GM19023 (cell line): ENCODE results near the gene MKS1.

Experiments used
- ATAC-seq: cut with Tn5 transposase; IDR thresholded peaks from one replicate; pipeline ENCODE4 v1.9.1; 2021; ENCODE audit warnings: mild to moderate bottlenecking, moderate library complexity; ENCODE audit not compliant: unreplicated experiment

The MKS1 gene

GRCh38 chr17:58219007-58219788 lies at the start of gene MKS1:
TSS of gene MKS1 (minus strand) at chr17:58219255. CDS start at chr17:58219230, 25 bp downstream.
- ATAC-seq: peak; percentile 96

DNA sequence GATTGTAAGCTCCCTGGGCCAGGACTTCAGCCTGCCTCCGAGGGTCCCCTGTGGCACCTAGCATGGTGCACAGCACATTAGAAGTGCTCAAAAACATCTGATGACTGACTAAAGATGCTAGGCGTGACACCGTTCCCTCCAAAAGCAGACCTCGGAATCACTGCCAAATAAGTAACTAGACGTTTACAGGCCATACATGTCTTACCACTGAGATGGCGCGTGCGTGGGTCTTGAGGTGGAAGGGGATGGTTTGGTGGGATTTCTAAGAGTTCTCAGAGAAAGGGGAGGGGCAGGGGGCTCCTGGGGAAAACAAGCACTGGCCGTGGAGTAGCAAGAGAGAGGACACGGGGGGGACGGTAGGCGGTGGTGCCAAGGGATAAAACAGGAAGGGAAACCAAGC lies 49.3 kb upstream of the MKS1 start:
- ATAC-seq: no peak

DNA sequence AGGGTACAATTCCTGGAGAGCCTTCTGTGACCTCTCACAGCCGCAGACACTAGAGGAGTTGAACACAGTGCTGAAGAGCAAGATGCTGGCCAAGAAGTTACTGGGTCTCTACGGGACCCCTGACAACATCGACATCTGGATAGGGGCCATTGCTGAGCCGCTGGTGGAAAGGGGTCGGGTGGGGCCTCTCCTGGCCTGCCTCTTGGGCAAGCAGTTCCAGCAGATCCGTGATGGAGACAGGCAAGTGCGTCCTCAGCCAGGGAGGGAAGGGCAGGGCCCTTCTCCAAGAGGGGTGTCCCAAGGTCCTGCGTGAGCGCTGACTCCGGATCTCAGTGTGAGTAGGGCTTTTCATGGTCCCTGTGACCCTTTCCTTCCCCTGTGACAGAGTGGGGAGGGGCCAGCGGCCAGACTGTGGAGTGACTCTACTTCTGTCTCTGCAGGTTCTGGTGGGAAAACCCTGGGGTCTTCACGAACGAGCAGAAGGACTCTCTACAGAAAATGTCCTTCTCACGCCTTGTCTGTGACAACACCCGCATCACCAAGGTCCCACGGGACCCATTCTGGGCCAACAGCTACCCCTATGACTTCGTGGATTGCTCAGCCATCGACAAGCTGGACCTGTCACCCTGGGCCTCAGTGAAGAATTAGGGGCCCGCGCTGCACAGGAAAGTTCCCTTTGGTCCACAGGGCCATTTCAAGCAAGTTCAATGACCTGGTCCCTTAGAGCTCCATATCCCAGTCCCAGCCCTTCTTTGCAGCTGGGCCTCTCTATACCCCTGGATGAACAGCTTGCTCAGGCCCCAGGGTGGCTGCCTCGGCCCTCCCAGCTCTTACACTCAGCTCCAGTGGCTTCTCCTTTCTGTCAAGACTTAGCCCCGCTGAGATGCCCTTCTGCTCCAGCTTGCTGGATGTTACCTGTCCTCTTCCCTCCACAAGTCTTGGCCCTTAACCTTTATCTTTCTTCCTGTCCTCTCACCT lies 48.6 kb upstream of the MKS1 start:
- no peak for ATAC-seq

GRCh38 chr17:58265902-58266875 lies 47.1 kb upstream of the MKS1 start:
- ATAC-seq: no peak

DNA sequence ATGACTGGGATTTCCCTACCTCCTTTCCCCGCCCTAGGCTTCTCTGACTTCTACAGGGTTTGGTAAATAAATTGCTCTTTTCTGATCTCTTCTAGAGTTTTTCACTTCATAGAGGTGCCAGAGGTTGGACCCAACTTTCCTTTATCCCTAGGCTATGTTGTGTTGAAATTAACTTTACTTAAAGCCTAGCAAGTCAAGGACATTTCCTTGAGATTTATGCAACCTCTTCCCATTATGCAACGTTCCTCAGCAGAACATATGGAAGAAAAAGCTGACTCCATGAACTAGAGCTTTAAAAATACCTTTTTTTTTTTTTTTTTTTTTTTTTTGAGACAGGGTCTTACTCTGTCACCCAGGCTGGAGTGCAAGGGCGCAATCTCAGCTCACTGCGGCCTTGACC lies 46.2 kb upstream of the MKS1 start:
- no peak for ATAC-seq

DNA sequence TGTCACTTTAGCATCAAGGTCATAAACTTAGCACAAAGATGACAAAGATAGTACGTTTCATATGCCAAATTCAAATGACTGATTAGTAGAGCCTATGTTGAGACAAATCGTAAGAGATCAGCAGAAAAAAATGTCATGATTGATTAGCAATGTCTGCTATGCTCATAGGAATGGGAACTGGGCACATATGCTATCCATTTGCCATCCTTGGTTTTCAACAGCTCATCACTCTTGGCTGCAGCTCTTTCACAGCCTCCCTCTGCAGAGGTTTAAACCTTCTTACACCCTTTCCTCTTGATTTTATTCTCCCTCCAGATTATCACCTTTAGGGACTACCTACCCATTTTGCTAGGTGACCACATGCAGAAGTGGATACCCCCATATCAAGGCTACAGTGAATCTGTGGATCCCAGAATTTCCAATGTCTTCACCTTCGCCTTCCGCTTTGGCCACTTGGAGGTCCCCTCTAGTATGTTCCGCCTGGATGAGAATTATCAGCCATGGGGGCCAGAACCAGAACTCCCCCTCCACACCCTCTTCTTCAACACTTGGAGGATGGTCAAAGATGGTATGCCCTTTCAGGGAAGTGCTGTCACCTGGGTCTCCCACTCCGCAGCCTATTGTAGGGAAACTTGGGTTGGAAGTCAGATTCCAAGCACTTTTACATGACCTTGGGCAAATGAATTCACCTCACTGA lies 45.5 kb upstream of the MKS1 start:
- no peak for ATAC-seq

DNA sequence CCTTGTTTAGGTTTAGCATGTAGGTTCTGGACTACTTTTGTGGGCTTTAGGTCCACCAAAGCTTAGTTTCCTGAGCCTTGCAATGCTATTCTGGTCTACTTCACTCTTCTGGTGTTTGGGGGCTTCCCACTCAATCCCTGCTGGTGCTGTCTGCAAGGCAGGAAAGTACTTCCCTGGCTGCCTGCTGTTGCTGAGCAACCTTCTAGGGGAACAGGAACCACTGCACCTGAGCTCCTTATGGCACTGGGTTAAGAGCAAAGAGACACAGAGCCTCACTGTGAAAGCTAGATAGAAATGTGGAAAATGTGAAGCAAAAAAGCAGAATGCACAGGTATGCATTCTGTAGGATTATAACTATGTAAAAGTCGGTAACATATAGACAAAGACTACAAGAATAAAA lies 44.7 kb upstream of the MKS1 start:
- no peak for ATAC-seq

DNA sequence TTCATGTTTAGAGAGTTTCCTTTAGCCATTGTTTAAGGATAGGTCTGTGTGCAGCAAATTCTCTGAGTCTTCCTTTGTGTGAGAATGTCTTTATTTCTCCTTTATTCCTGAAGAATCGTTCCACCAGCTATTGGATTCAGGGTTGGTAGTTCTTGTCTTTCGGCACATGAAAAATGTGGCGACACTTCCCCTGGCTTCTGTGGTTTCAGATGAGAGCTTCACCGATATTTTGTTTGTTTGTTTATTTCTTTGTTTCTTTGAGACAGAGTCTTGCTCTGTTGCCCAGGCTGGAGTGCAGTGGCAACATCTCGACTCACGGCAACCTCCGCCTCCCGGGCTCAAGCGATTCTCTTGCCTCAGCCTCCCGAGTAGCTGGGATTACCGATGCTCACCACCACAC lies 43.1 kb upstream of the MKS1 start:
- ATAC-seq: no peak

GRCh38 chr17:58254803-58255202 lies 35.7 kb upstream of the MKS1 start:
- ATAC-seq: no peak

- no peak for ATAC-seq
Measured at GRCh38 chr17:58253082-58253481, 34.0 kb upstream of the MKS1 start.

- ATAC-seq: no peak
Measured at GRCh38 chr17:58252141-58252540, 33.1 kb upstream of the MKS1 start.

DNA sequence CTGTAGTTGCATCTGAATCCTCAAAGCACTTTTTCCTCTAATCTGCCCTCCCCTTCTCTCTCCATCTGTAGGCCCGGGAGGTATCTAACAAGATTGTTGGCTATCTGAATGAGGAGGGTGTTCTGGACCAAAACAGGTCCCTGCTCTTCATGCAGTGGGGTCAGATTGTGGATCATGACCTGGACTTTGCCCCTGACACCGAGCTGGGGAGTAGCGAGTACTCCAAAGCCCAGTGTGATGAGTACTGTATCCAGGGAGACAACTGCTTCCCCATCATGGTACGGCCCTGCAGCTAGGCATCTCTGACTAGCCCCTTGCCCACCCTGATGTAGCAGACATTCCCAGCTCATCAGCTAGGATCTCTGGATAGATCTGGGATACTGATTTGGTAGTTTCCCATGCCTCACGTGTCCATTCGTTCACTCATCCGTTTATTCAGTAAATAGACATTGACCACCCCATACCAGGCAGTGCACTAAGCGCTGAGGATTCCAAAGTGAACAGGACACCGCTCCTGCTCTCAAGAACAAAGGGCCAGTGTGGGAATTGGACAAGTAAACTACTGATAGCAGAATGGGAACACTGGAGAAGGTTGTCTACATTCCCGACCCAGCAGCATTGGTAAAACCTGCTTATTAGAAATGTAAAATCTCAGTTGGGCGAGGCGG lies 31.4 kb upstream of the MKS1 start:
- no peak for ATAC-seq

DNA sequence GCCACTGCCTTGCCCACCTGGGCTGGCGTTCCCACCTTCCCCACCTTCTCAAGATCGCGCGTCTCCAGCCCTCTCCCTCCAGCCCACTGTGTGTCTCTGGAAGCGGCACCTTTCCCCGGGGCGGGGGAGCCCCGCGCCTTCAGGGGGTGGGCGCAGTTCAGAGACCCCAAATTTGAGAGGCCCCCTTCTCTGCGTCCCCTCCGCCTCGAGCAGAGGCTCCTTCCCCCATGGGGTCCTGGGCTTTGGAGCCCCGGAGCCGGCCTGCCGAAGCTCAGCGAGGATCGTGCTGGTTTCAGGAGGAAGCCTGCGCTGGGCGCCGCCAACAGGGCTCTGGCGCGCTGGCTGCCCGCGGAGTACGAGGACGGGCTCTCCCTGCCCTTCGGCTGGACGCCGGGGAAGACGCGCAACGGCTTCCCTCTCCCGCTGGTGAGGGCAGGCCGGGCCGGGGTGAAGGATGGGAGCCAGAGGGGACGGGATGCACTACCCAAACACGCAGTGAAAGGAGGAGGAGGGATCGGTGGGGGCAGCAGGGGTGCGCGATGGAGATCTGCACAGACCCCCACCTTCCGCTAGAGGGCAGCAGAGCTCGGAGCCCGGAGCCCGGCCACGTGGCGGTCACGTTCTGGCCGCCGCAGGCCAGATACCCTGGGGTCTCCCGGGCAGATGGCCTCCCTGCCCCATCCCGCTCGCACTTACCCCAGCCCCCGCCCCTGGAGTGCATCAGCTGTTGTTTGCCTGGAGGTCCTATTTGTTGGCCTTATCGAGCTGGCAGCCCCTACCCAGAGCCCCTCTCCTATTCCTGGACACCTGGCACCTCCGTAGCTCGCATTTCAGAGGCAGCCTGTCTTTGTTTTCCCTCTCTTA lies 30.4 kb upstream of the MKS1 start:
- ATAC-seq: peak; percentile 62

GRCh38 chr17:58248955-58249269 lies 29.9 kb upstream of the MKS1 start:
- ATAC-seq: no peak

DNA sequence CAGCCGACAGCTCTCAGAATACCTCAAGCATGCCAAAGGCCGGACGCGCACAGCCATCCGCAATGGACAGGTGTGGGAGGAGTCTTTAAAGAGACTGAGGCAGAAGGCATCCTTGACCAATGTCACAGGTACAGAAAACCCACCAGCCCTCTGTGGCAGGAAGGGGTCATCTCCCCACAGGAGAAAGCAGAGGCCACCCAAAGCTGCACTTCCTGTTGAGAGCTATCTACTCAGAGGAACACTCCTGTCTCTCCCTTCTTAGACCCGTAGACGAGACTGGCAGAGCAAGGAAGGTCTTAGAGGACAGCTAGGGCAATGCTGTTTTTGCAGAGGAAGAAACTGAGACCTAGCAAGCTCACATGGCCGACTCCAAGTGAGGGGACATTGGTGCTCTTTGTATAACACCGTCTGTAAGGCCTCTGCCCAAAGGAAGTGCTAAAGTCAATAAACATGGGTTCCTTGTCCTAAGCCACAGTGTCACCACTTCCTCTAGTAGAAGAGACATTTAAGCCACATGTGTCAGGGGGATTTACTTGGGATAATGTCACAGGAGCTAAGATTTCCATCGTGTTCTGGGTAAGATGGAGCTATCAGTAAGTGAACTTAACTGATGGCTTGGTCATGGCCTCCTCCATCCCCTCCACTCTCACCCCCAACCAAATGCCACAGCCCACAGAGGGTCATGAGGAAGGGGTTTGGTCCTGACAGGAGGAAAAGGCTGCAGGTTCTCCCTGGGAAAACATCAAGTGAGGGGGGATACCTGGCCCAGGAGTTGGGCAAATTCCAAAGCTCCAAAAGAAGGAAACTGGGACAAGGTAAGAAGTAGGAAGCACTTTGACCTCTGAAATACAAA lies 28.7 kb upstream of the MKS1 start:
- no peak for ATAC-seq

DNA sequence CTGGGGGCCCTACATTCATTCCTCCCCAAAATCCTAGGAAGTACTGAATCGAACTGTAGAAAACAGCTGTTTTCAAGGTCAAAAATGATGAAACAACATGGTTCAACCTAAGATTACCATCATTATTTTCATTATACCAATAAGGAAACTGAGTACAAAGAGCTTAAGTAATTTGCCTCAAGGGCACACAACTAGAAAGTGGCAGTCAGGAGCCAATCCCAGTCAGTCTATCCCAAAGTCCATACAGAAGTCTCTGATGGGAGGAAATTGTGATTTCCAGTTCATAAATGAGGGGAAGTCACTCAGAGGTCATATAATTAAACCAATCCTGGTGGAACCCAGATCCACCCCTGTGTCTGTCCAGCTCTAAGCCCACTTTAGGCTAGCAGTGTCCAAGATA lies 27.7 kb upstream of the MKS1 start:
- ATAC-seq: no peak

- ATAC-seq: no peak
Measured at GRCh38 chr17:58246104-58246740, 27.2 kb upstream of the MKS1 start.
